Activated B cell treated with CpG ODN at 0.5 μM for 24 hours (primary cell): Measurements from ENCODE around the gene AP2A2. TPM values are rescaled to one million over a fixed set of nuclear protein-coding genes. Genes with fewer than 3 reads are reported as not detected.

ENCODE experiments used
- ATAC-seq: fragments of 200-7000 bp; cut with Tn5 transposase; one replicate; pipeline ENCODE4 v1.10.0; 2021; ENCODE audit warnings: low read depth, mild to moderate bottlenecking, moderate library complexity
- CTCF ChIA-PET: fragments of 350-600 bp; sonication (Branson Sonifier 250); formaldehyde crosslinking; loops from one replicate; lab custom pipeline; 2021; ENCODE audit warnings: antibody characterized with exemption; lab: Charles Lee
- POLR2A ChIA-PET: fragments of 350-600 bp; sonication (Branson Sonifier 250); formaldehyde crosslinking; loops from one replicate; lab custom pipeline; 2021; ENCODE audit warnings: antibody characterized with exemption; lab: Charles Lee
- DNase-seq: peaks from one replicate; pipeline ENCODE4 v3.0.0; 2022
- H3K27ac Mint-ChIP-seq: one replicate; pipeline ENCODE4 v1.8.0; 2020; ENCODE audit warnings: mixed read lengths
- H3K27me3 Mint-ChIP-seq: one replicate; pipeline ENCODE4 v1.8.0; 2021; ENCODE audit warnings: mixed read lengths
- H3K36me3 Mint-ChIP-seq: one replicate; pipeline ENCODE4 v1.8.0; 2021; ENCODE audit warnings: low read depth, mixed read lengths
- H3K4me1 Mint-ChIP-seq: one replicate; pipeline ENCODE4 v1.8.0; 2021; ENCODE audit warnings: mixed read lengths
- H3K4me3 Mint-ChIP-seq: one replicate; pipeline ENCODE4 v1.8.0; 2020; ENCODE audit warnings: mild to moderate bottlenecking, mixed read lengths
- H3K9me3 Mint-ChIP-seq: one replicate; pipeline ENCODE4 v1.8.0; 2020; ENCODE audit warnings: mixed read lengths
- intact Hi-C: fragments of 100-400 bp; cut with micrococcal nuclease; formaldehyde crosslinking; loops from one replicate; pipeline ENCODE4 v1.15.1; 2024
- total RNA-seq: library from RNA; stranded (reverse); gene quantifications from 2 replicates; pipeline ENCODE4 v1.2.3, GENCODE V29; 2022
- TF ChIP-seq, protein P1 (sequence below): fragments of 200-600 bp; IDR thresholded peaks from one replicate; pipeline ENCODE4 v1.8.0; 2022; ENCODE audit warnings: antibody characterized with exemption, mild to moderate bottlenecking

AP2A2 gene
- total RNA-seq, 1 donor from 2014 or later, result 49.6 TPM

DNA sequence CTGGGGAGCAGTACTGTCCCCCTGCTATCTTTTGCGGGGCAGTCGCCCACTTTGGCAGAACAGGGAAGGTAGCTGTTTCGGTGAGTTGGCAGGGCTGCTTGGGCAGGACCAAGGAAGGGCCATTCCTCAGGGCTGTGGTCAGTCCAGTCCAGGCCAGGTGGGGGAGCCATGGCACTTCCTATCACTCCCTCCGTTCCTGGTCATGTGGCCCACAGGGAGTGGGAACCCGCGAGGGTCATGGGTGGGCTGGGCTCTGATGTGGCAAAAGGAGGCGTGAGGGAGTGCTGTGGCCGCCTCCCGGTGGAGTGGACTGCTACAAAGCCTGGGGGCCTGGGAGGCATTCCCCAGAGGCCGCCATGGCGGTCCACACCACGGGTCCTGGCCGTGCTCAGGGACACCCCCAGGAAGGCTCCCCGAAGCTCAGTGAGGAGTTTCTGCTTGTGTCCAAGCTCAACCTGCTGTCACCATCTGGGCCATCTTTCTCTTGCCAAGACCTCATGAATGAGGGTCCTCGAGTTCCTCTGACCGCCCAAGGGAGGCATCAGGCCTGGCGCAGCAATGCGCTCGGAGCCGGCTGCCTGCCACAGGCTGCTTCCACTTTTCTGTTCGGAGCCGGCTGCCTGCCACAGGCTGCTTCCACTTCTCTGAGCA lies 27.0 kb upstream of the AP2A2 start:
- ChIA-PET POLR2A (no interaction called here), CTCF (no interaction called here)
- peaks cover 49% of the 10 kb centered on the region for H3K36me3 Mint-ChIP-seq
- ATAC-seq (no peak), DNase-seq (no peak)
- no peaks in the 10 kb centered on the region for H3K4me1 Mint-ChIP-seq
- TF ChIP-seq, protein P1, sequence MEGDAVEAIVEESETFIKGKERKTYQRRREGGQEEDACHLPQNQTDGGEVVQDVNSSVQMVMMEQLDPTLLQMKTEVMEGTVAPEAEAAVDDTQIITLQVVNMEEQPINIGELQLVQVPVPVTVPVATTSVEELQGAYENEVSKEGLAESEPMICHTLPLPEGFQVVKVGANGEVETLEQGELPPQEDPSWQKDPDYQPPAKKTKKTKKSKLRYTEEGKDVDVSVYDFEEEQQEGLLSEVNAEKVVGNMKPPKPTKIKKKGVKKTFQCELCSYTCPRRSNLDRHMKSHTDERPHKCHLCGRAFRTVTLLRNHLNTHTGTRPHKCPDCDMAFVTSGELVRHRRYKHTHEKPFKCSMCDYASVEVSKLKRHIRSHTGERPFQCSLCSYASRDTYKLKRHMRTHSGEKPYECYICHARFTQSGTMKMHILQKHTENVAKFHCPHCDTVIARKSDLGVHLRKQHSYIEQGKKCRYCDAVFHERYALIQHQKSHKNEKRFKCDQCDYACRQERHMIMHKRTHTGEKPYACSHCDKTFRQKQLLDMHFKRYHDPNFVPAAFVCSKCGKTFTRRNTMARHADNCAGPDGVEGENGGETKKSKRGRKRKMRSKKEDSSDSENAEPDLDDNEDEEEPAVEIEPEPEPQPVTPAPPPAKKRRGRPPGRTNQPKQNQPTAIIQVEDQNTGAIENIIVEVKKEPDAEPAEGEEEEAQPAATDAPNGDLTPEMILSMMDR, result no peak
- H3K27me3 Mint-ChIP-seq, result no peaks in the 10 kb centered on the region
- no peak overlapping the region for H3K27ac Mint-ChIP-seq
- no peaks in the 10 kb centered on the region for H3K9me3 Mint-ChIP-seq
- H3K4me3 Mint-ChIP-seq, result no peak overlapping the region
- intact Hi-C loops, result no loop called here

DNA sequence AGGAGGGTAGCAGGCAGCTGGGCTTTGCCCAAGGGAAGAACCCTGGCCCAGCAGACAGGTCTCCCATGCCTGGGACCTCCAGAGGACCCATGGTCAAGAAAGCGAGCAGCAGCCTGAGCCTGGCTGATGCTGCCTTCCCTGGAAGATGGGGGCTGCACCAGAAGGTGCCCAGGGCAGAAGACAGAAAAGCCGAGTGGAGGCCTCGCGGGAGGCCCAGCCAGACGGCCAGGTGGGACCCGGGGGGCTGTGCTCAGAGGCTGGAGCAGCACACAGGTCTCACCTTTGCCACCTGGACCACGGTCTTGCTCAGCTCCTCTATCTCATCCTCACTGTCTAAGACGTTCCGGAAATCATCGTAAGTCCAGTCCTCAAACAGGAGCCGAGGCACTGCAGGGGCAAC lies 25.9 kb upstream of the AP2A2 start:
- intact Hi-C loops, result no loop called here
- ATAC-seq, result no peak
- H3K9me3 Mint-ChIP-seq, result no peaks in the 10 kb centered on the region
- POLR2A ChIA-PET, result no interaction called here
- no peaks in the 10 kb centered on the region for H3K27me3 Mint-ChIP-seq
- H3K27ac Mint-ChIP-seq, result no peak overlapping the region
- peaks cover 59% of the 10 kb centered on the region for H3K36me3 Mint-ChIP-seq
- DNase-seq, result no peak
- TF ChIP-seq, protein P1, result no peak
- H3K4me1 Mint-ChIP-seq, result no peaks in the 10 kb centered on the region
- CTCF ChIA-PET, result no interaction called here
- no peak overlapping the region for H3K4me3 Mint-ChIP-seq

DNA sequence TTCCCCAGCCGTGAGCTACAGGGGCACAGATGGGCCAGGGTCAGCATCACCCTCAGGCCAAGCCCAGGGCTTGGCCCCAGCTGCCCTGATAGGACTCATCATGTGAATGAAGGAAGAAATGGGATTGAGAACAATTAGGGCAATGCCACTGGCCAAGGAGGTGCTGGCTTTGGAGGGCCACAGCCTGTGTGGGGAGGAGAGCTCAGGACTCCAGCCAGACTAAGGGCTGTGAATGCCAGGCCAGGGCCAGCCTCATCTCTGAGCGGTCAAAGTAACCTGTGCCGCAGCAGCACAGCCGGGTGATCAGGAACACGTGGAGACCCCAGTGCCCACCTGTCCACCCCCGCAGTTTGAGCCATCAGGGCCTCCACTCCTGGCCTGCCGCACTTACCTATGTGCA lies 25.1 kb upstream of the AP2A2 start:
- intact Hi-C loops, result no loop called here
- CTCF ChIA-PET, result no interaction called here

DNA sequence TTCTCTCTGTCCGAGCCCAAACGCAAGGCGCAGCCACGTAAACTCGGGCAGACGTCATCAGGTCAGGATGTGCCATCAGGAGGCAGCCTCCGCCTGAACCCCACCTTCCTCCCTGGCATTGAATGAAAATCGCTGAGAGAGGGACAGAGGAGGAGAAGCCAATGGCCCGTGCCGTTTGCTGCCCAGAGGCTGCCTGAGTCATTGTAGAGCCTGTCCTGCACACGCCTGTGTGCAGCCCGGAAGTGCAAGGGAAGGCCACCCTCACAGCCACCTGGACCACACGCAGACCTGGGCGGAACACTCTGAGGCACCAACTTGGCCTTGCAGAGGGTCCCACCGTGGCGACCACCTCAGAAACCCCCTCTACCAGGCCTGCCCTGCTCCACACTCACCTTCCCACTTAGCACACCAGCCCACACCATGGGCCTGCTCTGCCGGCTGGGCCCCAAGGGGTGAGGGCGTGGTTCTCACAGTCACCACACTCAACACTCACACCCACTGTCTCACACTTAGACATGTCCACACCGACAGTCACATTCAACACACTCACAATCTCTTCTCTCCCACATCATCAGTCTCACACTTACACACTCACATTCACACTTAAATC lies 24.1 kb upstream of the AP2A2 start:
- DNase-seq (no peak), ATAC-seq (no peak)
- intact Hi-C loops, result no loop called here
- Mint-ChIP-seq H3K27me3 (no peaks in the 10 kb centered on the region), H3K4me1 (peaks cover 2% of the 10 kb centered on the region), H3K4me3 (no peak overlapping the region), H3K27ac (no peak overlapping the region), H3K36me3 (peaks cover 61% of the 10 kb centered on the region), H3K9me3 (no peaks in the 10 kb centered on the region)
- CTCF ChIA-PET, result no interaction called here
- POLR2A ChIA-PET, result no interaction called here
- TF ChIP-seq, protein P1, result no peak

More for the DNA sequence above, 25.1 kb upstream of the AP2A2 start:
- TF ChIP-seq, protein P1, result no peak
- ATAC-seq (no peak), DNase-seq (no peak)
- no peaks in the 10 kb centered on the region for H3K9me3 Mint-ChIP-seq
- POLR2A ChIA-PET, result no interaction called here
- no peak overlapping the region for H3K4me3 Mint-ChIP-seq
- H3K36me3 Mint-ChIP-seq, result peaks cover 59% of the 10 kb centered on the region
- H3K4me1 Mint-ChIP-seq, result no peaks in the 10 kb centered on the region
- H3K27me3 Mint-ChIP-seq, result no peaks in the 10 kb centered on the region
- H3K27ac Mint-ChIP-seq, result no peak overlapping the region

DNA sequence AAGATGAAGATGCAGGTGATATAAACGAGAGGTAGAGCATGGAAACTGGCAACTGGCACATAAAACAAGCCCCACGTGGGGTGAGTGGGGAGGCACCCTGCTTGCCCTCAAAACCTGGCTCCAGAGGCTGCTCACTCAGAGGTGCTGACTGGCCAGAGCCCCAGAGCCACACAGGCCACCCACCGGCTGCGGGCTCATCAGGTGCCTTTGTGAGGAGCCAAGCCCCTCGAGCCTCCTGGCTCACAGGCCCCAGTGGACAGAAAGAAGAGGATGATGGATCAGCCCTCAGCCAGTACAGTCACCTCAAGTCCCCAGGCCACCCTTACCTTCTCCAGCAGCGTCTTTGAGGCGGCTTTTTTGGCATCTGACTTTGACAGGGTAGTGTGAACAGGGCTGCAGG lies 21.3 kb upstream of the AP2A2 start:
- no peak overlapping the region for H3K27ac Mint-ChIP-seq
- intact Hi-C loops, result no loop called here
- no peaks in the 10 kb centered on the region for H3K27me3 Mint-ChIP-seq
- ATAC-seq (no peak), DNase-seq (no peak)
- TF ChIP-seq, protein P1, result no peak
- H3K4me1 Mint-ChIP-seq, result peaks cover 17% of the 10 kb centered on the region
- H3K4me3 Mint-ChIP-seq, result no peak overlapping the region
- H3K9me3 Mint-ChIP-seq, result no peaks in the 10 kb centered on the region
- peaks cover 51% of the 10 kb centered on the region for H3K36me3 Mint-ChIP-seq
- ChIA-PET POLR2A (no interaction called here), CTCF (no interaction called here)
